ENCODE data around the gene TMEM256. TPM values are rescaled to one million over a fixed set of nuclear protein-coding genes. Genes with fewer than 3 reads are reported as not detected.
A peak's percentile ranks its signal among the peaks of the same experiment; 100 is the strongest.

The TMEM256 gene
- total RNA-seq, 3 donors from 2014 or later: 77.6 to 113 (median 92.3) TPM

DNA sequence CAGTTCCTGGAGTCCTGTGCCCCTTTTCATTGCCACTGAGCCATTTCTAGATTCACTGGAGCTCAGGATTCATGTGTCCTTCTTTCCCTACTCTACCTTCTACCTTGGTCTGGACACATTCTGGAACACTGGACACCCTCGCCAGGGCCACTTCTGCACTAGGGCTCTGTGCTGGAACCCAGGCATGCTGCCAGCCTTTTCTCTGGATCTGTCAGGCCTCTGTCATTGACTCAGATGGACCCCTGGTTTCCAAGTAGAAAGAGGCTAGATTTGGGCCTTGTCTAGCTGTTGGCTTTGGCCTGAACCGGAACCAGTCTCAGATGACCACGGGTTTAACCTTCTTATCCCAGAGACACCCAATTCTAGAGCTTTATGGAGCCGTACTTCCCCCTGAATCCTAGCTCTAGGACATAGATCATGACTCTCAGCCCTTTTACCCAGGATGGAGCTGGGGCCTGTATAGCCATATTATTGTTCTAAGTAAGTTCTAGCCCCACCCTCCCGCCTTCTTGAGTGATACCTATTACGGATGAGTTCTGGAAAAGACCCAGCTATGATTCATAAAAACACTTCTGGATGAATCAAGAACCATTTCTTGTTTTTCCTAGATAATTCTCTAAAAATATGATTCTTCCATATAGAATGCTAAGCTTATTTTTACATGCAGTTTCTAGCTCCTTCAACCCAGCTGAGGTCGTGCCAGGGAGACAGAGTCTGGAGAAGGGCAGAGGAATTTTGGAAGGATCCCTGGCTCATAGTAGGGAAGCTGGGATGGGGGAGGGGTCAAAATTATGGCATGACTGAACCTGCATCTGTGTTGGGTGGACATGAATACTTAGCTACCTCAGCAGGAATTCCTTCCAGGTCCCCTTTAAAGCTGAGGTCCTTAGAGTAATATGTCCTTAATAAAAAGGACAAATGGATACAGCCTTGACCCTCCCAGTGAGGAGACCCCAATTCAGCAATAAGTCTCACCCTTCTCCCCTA lies 39.9 kb upstream of the TMEM256 start:
- Histone ChIP-seq H3K36me3 (no peaks in the 10 kb centered on the region), H3K9me3 (no peaks in the 10 kb centered on the region), H3K27ac (peak overlapping the region in 1 of 2 donors; percentile 54), H3K27me3 (no peaks in the 10 kb centered on the region), H3K4me3 (no peak overlapping the region), H3K4me1 (peaks cover 8 to 10% of the 10 kb centered on the region in 2 donors)
- TF ChIP-seq POLR2AphosphoS5 (IDR thresholded peaks at IDR 0.05): no peak
- TF ChIP-seq POLR2A (IDR thresholded peaks at IDR 0.05): no peak
- TF ChIP-seq, protein P1, sequence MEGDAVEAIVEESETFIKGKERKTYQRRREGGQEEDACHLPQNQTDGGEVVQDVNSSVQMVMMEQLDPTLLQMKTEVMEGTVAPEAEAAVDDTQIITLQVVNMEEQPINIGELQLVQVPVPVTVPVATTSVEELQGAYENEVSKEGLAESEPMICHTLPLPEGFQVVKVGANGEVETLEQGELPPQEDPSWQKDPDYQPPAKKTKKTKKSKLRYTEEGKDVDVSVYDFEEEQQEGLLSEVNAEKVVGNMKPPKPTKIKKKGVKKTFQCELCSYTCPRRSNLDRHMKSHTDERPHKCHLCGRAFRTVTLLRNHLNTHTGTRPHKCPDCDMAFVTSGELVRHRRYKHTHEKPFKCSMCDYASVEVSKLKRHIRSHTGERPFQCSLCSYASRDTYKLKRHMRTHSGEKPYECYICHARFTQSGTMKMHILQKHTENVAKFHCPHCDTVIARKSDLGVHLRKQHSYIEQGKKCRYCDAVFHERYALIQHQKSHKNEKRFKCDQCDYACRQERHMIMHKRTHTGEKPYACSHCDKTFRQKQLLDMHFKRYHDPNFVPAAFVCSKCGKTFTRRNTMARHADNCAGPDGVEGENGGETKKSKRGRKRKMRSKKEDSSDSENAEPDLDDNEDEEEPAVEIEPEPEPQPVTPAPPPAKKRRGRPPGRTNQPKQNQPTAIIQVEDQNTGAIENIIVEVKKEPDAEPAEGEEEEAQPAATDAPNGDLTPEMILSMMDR (IDR thresholded peaks at IDR 0.05): no peak
- intact Hi-C loops (cut with DNase I; ENCODE audit: low total_unique reads): no loop called here
- no peak for DNase-seq (ENCODE audit: low spot score in 2 of 2)

DNA sequence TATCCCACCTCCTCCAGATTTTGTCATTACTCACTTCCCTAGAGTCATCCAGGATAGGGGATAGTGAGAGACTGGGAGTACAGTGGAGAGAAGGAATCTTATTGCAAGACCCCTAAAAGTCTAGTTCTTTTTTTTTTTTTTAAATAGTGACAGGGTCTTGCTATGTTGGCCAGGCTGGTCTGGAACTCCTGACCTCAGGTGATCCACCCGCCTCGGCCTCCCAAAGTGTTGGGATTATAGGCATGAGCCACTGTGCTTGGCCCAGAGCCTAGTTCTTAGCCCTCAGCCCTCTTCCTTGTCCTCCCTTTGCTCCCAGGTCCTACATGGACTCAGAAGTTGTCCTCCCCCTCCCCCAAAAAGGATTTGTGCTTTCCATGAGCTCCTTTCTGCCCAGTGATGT lies 38.2 kb upstream of the TMEM256 start:
- peaks cover 8 to 14% of the 10 kb centered on the region in 2 donors for H3K4me1 ChIP-seq

DNA sequence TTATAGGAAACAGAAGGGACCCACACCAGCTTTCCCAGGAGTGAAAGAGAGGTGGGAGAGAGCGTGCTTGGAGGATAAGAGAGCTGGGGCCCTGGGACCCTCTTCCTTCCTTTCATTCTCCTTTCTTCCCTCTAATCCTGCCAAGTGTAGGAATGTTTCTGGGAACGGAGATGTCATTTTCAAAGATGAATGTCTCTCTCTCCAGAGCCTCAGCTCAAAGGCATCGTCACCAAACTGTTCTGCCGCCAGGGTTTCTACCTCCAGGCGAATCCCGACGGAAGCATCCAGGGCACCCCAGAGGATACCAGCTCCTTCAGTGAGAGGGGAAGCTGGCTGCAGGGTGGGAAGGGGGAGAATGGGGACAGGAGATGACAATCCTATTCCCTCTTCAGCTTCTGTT lies 37.4 kb upstream of the TMEM256 start:
- H3K4me3 ChIP-seq: no peak overlapping the region
- DNase-seq (ENCODE audit: low spot score in 2 of 2): no peak
- intact Hi-C loops (cut with DNase I; ENCODE audit: low total_unique reads): no loop called here
- H3K27ac ChIP-seq: no peak overlapping the region
- peaks cover 8 to 18% of the 10 kb centered on the region in 2 donors for H3K4me1 ChIP-seq
- TF ChIP-seq POLR2AphosphoS5 (IDR thresholded peaks at IDR 0.05): no peak
- TF ChIP-seq POLR2A (IDR thresholded peaks at IDR 0.05): no peak
- TF ChIP-seq, protein P1 (IDR thresholded peaks at IDR 0.05): no peak
- H3K36me3 ChIP-seq: no peaks in the 10 kb centered on the region
- no peaks in the 10 kb centered on the region for H3K9me3 ChIP-seq
- H3K27me3 ChIP-seq: no peaks in the 10 kb centered on the region

More for the DNA sequence above, 38.2 kb upstream of the TMEM256 start:
- Histone ChIP-seq H3K27ac (no peak overlapping the region), H3K9me3 (no peaks in the 10 kb centered on the region), H3K27me3 (no peaks in the 10 kb centered on the region), H3K4me3 (no peak overlapping the region), H3K36me3 (no peaks in the 10 kb centered on the region)
- TF ChIP-seq POLR2A (IDR thresholded peaks at IDR 0.05) (no peak), POLR2AphosphoS5 (IDR thresholded peaks at IDR 0.05) (no peak)
- TF ChIP-seq, protein P1 (IDR thresholded peaks at IDR 0.05): no peak
- no peak for DNase-seq (ENCODE audit: low spot score in 2 of 2)
- intact Hi-C loops (cut with DNase I; ENCODE audit: low total_unique reads): no loop called here

DNA sequence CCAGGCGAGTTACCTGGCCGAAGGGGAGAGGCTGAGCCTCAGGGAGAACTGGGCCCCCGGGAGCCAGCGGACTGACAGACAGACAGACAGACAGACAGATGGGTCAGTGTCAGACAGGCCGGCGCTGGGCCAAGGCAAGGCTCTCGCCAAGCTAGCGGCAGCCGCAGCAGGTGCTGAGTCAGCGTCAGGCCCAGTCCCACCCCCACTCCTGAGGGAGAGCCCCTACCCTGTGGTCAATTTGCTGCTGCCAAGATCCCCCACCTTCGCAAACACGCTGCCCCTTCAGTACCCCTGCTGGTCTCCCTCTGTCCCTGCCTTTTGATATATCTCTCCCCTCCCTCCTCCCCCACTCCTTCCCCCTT lies 36.9 kb upstream of the TMEM256 start:
- DNase-seq (ENCODE audit: low spot score in 2 of 2): no peak
- Histone ChIP-seq H3K4me3 (peak overlapping the region in 2 of 3 donors; percentile 57 to 81), H3K4me1 (peaks cover 8 to 21% of the 10 kb centered on the region in 2 donors), H3K9me3 (no peaks in the 10 kb centered on the region), H3K27me3 (no peaks in the 10 kb centered on the region), H3K36me3 (no peaks in the 10 kb centered on the region), H3K27ac (peak overlapping the region; percentile 40 to 56)
- TF ChIP-seq, protein P1 (IDR thresholded peaks at IDR 0.05): no peak
- TF ChIP-seq POLR2AphosphoS5 (IDR thresholded peaks at IDR 0.05) (no peak), POLR2A (IDR thresholded peaks at IDR 0.05) (no peak)
- intact Hi-C loops (cut with DNase I; ENCODE audit: low total_unique reads): no loop called here

Data from breast epithelium (tissue), 4 donors.